Activated CD8-positive, alpha-beta T cell treated with anti-CD3 and anti-CD28 coated beads for 36 hours (primary cell): ENCODE results near the gene DIAPH2. TPM values are rescaled to one million over a fixed set of nuclear protein-coding genes. Genes with fewer than 3 reads are reported as not detected.

Source experiments
- ATAC-seq: fragments of 200-7000 bp; cut with Tn5 transposase; one replicate; pipeline ENCODE4 v1.10.0; 2021; ENCODE audit warnings: mild to moderate bottlenecking, moderate library complexity
- CTCF ChIA-PET: fragments of 350-600 bp; sonication (Branson Sonifier 250); formaldehyde crosslinking; loops from one replicate; lab custom pipeline; 2021; ENCODE audit warnings: antibody characterized with exemption; lab: Charles Lee
- POLR2A ChIA-PET: fragments of 350-600 bp; sonication (Branson Sonifier 250); formaldehyde crosslinking; loops from one replicate; lab custom pipeline; 2021; ENCODE audit warnings: antibody characterized with exemption; lab: Charles Lee
- DNase-seq: peaks from one replicate; pipeline ENCODE4 v3.0.0-alpha.2; 2020
- H3K27ac Mint-ChIP-seq: one replicate; pipeline ENCODE4 v1.8.0; 2021; ENCODE audit warnings: mild to moderate bottlenecking, mixed read lengths
- H3K27me3 Mint-ChIP-seq: one replicate; pipeline ENCODE4 v1.8.0; 2021; ENCODE audit warnings: mixed read lengths
- H3K36me3 Mint-ChIP-seq: one replicate; pipeline ENCODE4 v1.8.0; 2021; ENCODE audit warnings: low read depth, mixed read lengths
- H3K4me1 Mint-ChIP-seq: one replicate; pipeline ENCODE4 v1.8.0; 2021; ENCODE audit warnings: low read depth, mixed read lengths
- H3K4me3 Mint-ChIP-seq: one replicate; pipeline ENCODE4 v1.8.0; 2021; ENCODE audit warnings: mild to moderate bottlenecking, moderate library complexity, mixed read lengths
- H3K9me3 Mint-ChIP-seq: one replicate; pipeline ENCODE4 v1.8.0; 2021; ENCODE audit warnings: mixed read lengths
- intact Hi-C: fragments of 100-400 bp; cut with micrococcal nuclease; formaldehyde crosslinking; loops from one replicate; pipeline ENCODE4 v1.10.0; 2022
- total RNA-seq, 2 experiments: library from RNA; stranded (reverse); gene quantifications; one replicate each; pipeline ENCODE4 v1.2.3, GENCODE V29; 2021
- TF ChIP-seq, protein P1 (sequence below): fragments of 200-600 bp; IDR thresholded peaks from one replicate; pipeline ENCODE4 v1.8.0; 2022; ENCODE audit warnings: antibody characterized with exemption, mild to moderate bottlenecking

Gene DIAPH2
- total RNA-seq, 2 experiments from 2014 or later = 8.1 to 8.5 TPM

DNA sequence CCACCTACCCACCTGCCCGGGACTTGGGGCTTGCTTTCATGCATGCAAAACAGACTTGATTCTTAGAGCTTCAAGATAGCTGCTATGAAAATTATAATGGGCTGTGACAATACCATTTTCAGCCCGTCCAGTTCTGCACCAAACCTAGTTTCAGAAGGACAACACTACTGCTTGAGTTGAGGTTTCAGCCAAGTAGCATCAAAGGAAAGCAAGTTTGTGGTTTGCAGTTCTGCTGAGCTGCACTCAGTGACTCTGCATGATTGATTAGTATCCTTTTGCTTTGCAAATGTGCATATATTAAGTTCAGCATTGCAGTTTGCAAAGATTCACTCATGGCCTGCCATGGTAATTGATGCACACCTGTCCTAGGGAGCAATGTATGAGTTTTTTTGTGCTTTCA is 641.8 kb downstream of the DIAPH2 start:
- ChIA-PET CTCF (no interaction called here), POLR2A (no interaction called here)
- no peak for ATAC-seq
- Mint-ChIP-seq H3K9me3 (no peaks in the 10 kb centered on the region), H3K27ac (no peak overlapping the region), H3K4me3 (no peak overlapping the region), H3K4me1 (peaks cover 5% of the 10 kb centered on the region), H3K36me3 (no peaks in the 10 kb centered on the region), H3K27me3 (no peaks in the 10 kb centered on the region)
- intact Hi-C loops = no loop called here
- TF ChIP-seq, protein P1, sequence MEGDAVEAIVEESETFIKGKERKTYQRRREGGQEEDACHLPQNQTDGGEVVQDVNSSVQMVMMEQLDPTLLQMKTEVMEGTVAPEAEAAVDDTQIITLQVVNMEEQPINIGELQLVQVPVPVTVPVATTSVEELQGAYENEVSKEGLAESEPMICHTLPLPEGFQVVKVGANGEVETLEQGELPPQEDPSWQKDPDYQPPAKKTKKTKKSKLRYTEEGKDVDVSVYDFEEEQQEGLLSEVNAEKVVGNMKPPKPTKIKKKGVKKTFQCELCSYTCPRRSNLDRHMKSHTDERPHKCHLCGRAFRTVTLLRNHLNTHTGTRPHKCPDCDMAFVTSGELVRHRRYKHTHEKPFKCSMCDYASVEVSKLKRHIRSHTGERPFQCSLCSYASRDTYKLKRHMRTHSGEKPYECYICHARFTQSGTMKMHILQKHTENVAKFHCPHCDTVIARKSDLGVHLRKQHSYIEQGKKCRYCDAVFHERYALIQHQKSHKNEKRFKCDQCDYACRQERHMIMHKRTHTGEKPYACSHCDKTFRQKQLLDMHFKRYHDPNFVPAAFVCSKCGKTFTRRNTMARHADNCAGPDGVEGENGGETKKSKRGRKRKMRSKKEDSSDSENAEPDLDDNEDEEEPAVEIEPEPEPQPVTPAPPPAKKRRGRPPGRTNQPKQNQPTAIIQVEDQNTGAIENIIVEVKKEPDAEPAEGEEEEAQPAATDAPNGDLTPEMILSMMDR = no peak
- DNase-seq = no peak

DNA sequence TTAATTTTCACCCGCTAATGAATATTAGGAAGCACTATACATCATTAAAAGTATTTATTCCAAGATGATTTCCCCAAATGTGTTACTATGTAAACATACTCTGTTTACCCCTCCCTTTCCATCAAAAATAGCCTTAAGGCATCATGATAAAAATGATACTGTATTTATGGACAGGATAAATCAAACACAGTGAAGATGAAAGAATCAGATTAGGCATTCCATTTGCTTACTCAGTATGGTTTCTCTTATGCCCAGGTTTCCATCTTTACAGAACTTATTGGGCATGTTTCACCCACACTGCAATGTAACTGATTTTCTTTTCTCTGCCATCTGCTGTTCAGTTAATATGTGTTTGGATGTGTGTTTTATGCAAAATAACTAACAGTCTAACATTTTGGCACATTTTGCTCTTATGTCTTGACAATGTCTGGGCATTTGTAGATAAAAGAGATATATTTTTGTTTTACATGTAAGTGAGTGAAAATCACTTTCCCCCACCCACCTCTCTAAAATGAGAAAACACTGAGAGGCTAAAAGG is 644.3 kb downstream of the DIAPH2 start:
- CTCF ChIA-PET = no interaction called here
- Mint-ChIP-seq H3K27me3 (no peaks in the 10 kb centered on the region), H3K4me1 (peaks cover 5% of the 10 kb centered on the region), H3K27ac (no peak overlapping the region), H3K9me3 (no peaks in the 10 kb centered on the region), H3K4me3 (no peak overlapping the region), H3K36me3 (no peaks in the 10 kb centered on the region)
- ATAC-seq = no peak
- TF ChIP-seq, protein P1 = no peak
- POLR2A ChIA-PET = no interaction called here
- intact Hi-C loops = no loop called here
- DNase-seq = no peak

DNA sequence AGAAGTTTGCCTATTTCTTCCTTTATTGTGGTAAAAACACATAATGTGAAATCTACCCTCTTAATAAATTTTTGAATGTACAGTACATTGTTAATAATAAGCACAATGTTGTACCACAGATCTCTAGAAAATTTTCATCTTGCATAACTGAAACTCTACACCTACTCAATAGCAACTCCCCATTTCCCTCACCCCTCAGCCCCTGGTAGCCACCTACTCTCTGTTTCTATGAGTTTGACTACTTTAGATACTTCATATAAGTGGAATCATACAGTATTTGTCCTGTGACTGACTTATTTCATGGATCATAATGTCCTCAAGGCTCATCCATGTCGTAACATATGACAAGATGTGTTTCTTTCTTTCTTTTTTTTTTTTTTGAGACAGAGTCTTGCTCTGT is 645.5 kb downstream of the DIAPH2 start:
- Mint-ChIP-seq H3K9me3 (no peaks in the 10 kb centered on the region), H3K27me3 (no peaks in the 10 kb centered on the region), H3K36me3 (no peaks in the 10 kb centered on the region), H3K4me3 (no peak overlapping the region), H3K27ac (no peak overlapping the region), H3K4me1 (peaks cover 5% of the 10 kb centered on the region)
- TF ChIP-seq, protein P1 = no peak
- ATAC-seq (no peak), DNase-seq (no peak)
- ChIA-PET POLR2A (no interaction called here), CTCF (no interaction called here)
- intact Hi-C loops = no loop called here

DNA sequence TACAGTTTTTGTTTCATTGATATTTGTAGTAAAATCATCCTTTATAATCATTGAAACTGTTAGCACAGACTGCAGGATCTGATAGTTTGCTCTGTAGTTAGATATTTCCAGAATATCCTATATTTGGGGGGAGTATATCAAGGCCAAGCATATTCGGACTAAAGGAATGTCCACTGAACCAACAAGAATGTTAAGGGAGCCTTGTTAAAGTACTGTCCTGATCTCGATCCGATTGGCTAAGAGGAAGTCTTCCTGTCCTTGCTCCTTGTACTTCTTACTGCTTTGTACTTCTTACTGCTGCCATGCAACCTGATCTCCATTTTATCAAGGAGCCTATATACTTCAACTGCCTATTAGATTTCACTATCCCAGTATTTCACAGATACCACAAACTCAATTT is 648.3 kb downstream of the DIAPH2 start:
- Mint-ChIP-seq H3K4me1 (peaks cover 5% of the 10 kb centered on the region), H3K4me3 (no peak overlapping the region), H3K9me3 (no peaks in the 10 kb centered on the region), H3K36me3 (no peaks in the 10 kb centered on the region), H3K27me3 (no peaks in the 10 kb centered on the region), H3K27ac (no peak overlapping the region)
- ChIA-PET CTCF (no interaction called here), POLR2A (interaction anchor here (0.6 to 0.7 kb wide), 2 partner anchors 43 to 751 kb away, joined by 3 read pairs; no protein-coding TSS in a partner anchor)
- TF ChIP-seq, protein P1 = no peak
- ATAC-seq (no peak), DNase-seq (no peak)
- intact Hi-C loops = no loop called here

DNA sequence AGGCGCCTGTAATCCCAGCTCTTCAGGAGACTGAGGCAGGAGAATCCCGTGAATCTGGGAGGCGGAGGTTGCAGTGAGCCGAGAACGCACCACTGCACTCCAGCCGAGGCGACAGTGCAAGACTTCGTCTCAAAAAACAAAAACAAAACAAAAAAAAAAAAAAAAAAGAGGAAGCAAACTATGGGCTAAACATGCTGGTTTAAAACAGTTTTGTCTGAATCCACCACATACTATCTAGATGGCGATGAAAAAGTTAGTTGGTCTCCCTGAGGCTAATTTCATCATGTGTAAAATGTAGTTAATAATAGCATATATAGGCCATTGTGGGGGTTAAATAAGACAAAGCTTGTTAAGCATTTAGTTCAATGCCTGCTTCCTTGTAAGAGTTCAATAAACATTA is 650.2 kb downstream of the DIAPH2 start:
- TF ChIP-seq, protein P1 = no peak
- no peaks in the 10 kb centered on the region for H3K27me3 Mint-ChIP-seq
- CTCF ChIA-PET = no interaction called here
- intact Hi-C loops = no loop called here
- peaks cover 5% of the 10 kb centered on the region for H3K4me1 Mint-ChIP-seq
- ATAC-seq (no peak), DNase-seq (no peak)
- H3K4me3 Mint-ChIP-seq = no peak overlapping the region
- POLR2A ChIA-PET = no interaction called here
- no peaks in the 10 kb centered on the region for H3K36me3 Mint-ChIP-seq
- no peaks in the 10 kb centered on the region for H3K9me3 Mint-ChIP-seq
- H3K27ac Mint-ChIP-seq = no peak overlapping the region
